ENCODE measurements around the gene RPL13. TPM values are rescaled to one million over a fixed set of nuclear protein-coding genes. Genes with fewer than 3 reads are reported as not detected.

Gene RPL13
- total and polyA plus RNA-seq, 2 of the 4 experiments (the other 2 are of a cell fraction) = 2,098 to 3,527 TPM

- H2BK120ac ChIP-seq (ENCODE audit: low read depth, low read length) = peak overlapping the region; percentile 44; the same call in 1 of the 2 replicates
- H2BK15ac ChIP-seq (ENCODE audit: low read depth, low read length) = peak overlapping the region; percentile 40; the same call in 1 of the 3 replicates
- H2BK20ac ChIP-seq (ENCODE audit: low read depth, low read length) = peak overlapping the region; percentile 58; the same call in 1 of the 2 replicates
- peaks cover 15% of the 10 kb centered on the region for H3K4me1 ChIP-seq (ENCODE audit: control insufficient read depth, insufficient read depth, low read length)
- no peaks in the 10 kb centered on the region; a peak in 1 of 4 replicates for H3K79me1 ChIP-seq (ENCODE audit: low read depth in 1 of 2, low read length in 2 of 2)
- H3K56ac ChIP-seq (ENCODE audit: extremely low read depth, insufficient read depth, low read length) = no peak overlapping the region
- H3K4me2 ChIP-seq (ENCODE audit: low read depth, low read length) = no peak overlapping the region
- POLR2A ChIA-PET (ENCODE audit: unreplicated experiment) = no interaction called here
- H3K27me3 ChIP-seq (ENCODE audit: control insufficient read depth, insufficient read depth, low read length) = peaks cover 4% of the 10 kb centered on the region; the same call in 1 of the 2 replicates
- no peaks in the 10 kb centered on the region for H3K9me3 ChIP-seq (ENCODE audit: control insufficient read depth, insufficient read depth, low read length)
- peak overlapping the region; percentile 24 for H2AFZ ChIP-seq (replicated peaks; ENCODE audit: low read length, poor library complexity)
- H2AK9ac ChIP-seq (replicated peaks; ENCODE audit: low read depth, low read length, poor library complexity) = peak overlapping the region; percentile 72
- peak overlapping the region; percentile 25; the same call in 1 of the 2 replicates for H4K5ac ChIP-seq (ENCODE audit: low read depth, low read length)
- H3K23ac ChIP-seq (ENCODE audit: low read depth, low read length) = no peak overlapping the region; the same call in 1 of the 2 replicates
- H3K9ac ChIP-seq (ENCODE audit: low read depth, low read length) = no peak overlapping the region
- H3K14ac ChIP-seq (replicated peaks; ENCODE audit: low read depth, low read length) = no peak overlapping the region
- no peak overlapping the region for H3K4me3 ChIP-seq (ENCODE audit: insufficient read depth, low read depth, low read length)
- dilution Hi-C loops (cut with HindIII; ENCODE audit: low sequenced_read_pairs, unreplicated experiment) = no loop called here
- H3K9me1 ChIP-seq (ENCODE audit: insufficient read depth, low read length) = no peaks in the 10 kb centered on the region
- CTCF ChIA-PET = no interaction called here
- peak overlapping the region in 1 of 2 experiments; percentile 51; a peak in 2 of 4 replicates for H4K8ac ChIP-seq (ENCODE audit: low read depth in 2 of 2, low read length in 2 of 2)
- peak overlapping the region; percentile 32 for H3K27ac ChIP-seq (ENCODE audit: insufficient read depth, low read length)
- no TSS peak for BruUV-seq (replicated peaks)
- peak overlapping the region; percentile 49 for H2AK5ac ChIP-seq (ENCODE audit: low read depth, low read length)
- peak overlapping the region; percentile 38; the same call in 1 of the 2 replicates for H3K18ac ChIP-seq (ENCODE audit: low read depth, low read length)
- H2BK5ac ChIP-seq (ENCODE audit: low read depth, low read length, poor library complexity, severe bottlenecking) = no peak overlapping the region
- no peak for DNase-seq
- no peak overlapping the region for H4K91ac ChIP-seq (ENCODE audit: insufficient read depth, low read depth, low read length)
- in situ Hi-C loops (cut with MboI; ENCODE audit: low sequenced_read_pairs) = loop anchor here (5.0 kb wide), 1 partner anchor 70 kb away; no protein-coding TSS in a partner anchor
- intact Hi-C loops (cut with micrococcal nuclease) = no loop called here
- no peaks in the 10 kb centered on the region for H4K20me1 ChIP-seq (ENCODE audit: insufficient read depth, low read length)
- no peak for ATAC-seq (ENCODE audit: low read depth)
- peak overlapping the region; percentile 54; the same call in 1 of the 2 replicates for H3K4ac ChIP-seq (ENCODE audit: low read depth, low read length)
- no peaks in the 10 kb centered on the region for H3K36me3 ChIP-seq (ENCODE audit: control insufficient read depth, insufficient read depth, low read length)
- WGBS, 2 experiments (ENCODE audit: extremely low coverage in 2 of 2, insufficient read length in 1 of 2) = 73% methylated on average over 8 of the region's 19 CpGs; no CpG with 5 or more reads in 1 of the 2 experiments
- TF ChIP-seq RCOR1 (IDR thresholded peaks at IDR 0.05; ENCODE audit: insufficient replicate concordance, low read length) = no peak
- TF ChIP-seq USF2 (IDR thresholded peaks at IDR 0.05; ENCODE audit: low read depth, low read length) = no peak
- no peak for TF ChIP-seq NFE2L2 (IDR thresholded peaks at IDR 0.05; ENCODE audit: low read depth, low read length)
- TF ChIP-seq POLR2A (IDR thresholded peaks at IDR 0.05; ENCODE audit: low read depth, low read length) = no peak
- TF ChIP-seq CEBPB (IDR thresholded peaks at IDR 0.05; ENCODE audit: low read depth, low read length) = no peak
- TF ChIP-seq MAZ (IDR thresholded peaks at IDR 0.05; ENCODE audit: borderline replicate concordance, low read depth, low read length) = no peak
- TF ChIP-seq CHD1 (IDR thresholded peaks at IDR 0.05; ENCODE audit: low read depth, low read length) = no peak
- TF ChIP-seq RFX5 (IDR thresholded peaks at IDR 0.05; ENCODE audit: low read depth, low read length) = no peak
- TF ChIP-seq MAFK (IDR thresholded peaks at IDR 0.05; ENCODE audit: low read depth, low read length) = no peak
- no peak for TF ChIP-seq RAD21 (IDR thresholded peaks at IDR 0.05; ENCODE audit: low read length)
- no peak for TF ChIP-seq ELK1 (IDR thresholded peaks at IDR 0.05; ENCODE audit: borderline replicate concordance, low read depth, low read length)
- no peak for TF ChIP-seq BHLHE40 (IDR thresholded peaks at IDR 0.05; ENCODE audit: low read depth, low read length)
- no peak for TF ChIP-seq FOS (IDR thresholded peaks at IDR 0.05; ENCODE audit: low read depth, low read length)
- TF ChIP-seq MXI1 (IDR thresholded peaks at IDR 0.05; ENCODE audit: borderline replicate concordance, low read depth, low read length) = no peak
- no peak for TF ChIP-seq SMC3 (IDR thresholded peaks at IDR 0.05; ENCODE audit: low read depth, low read length)
Observed at GRCh38 chr16:89572485-89573205, 12.2 kb downstream of the RPL13 start.

All from IMR-90 (cell line).